Activated T-cell treated with anti-CD3 and anti-CD28 coated beads, Interleukin-2, amount 50 U/mL, for 4 hours (primary cell): Measurements from ENCODE around the gene LRG1. TPM values are rescaled to one million over a fixed set of nuclear protein-coding genes. Genes with fewer than 3 reads are reported as not detected.

Experiments used
- ATAC-seq, 2 donors: fragments of 200-7000 bp; cut with Tn5 transposase; one replicate each; pipeline ENCODE4 v1.10.0; 2021
- DNase-seq: peaks from one replicate; pipeline ENCODE4 v3.0.0-alpha.2; 2020
- H3K27me3 Mint-ChIP-seq: one replicate; pipeline ENCODE4 v1.8.0; 2021; ENCODE audit warnings: low read depth, mixed read lengths
- H3K36me3 Mint-ChIP-seq: one replicate; pipeline ENCODE4 v1.8.0; 2022; ENCODE audit warnings: mixed read lengths; ENCODE audit not compliant: insufficient read depth
- H3K4me1 Mint-ChIP-seq: one replicate; pipeline ENCODE4 v1.8.0; 2021; ENCODE audit warnings: low read depth, mixed read lengths
- H3K4me3 Mint-ChIP-seq: one replicate; pipeline ENCODE4 v1.8.0; 2021; ENCODE audit warnings: mild to moderate bottlenecking, moderate library complexity, mixed read lengths
- H3K9me3 Mint-ChIP-seq: one replicate; pipeline ENCODE4 v1.8.0; 2021; ENCODE audit warnings: mixed read lengths
- total RNA-seq, 3 donors: library from RNA; stranded (reverse); gene quantifications; one replicate each; pipeline ENCODE4 v1.2.1, GENCODE V29; 2021

LRG1 gene, protein sequence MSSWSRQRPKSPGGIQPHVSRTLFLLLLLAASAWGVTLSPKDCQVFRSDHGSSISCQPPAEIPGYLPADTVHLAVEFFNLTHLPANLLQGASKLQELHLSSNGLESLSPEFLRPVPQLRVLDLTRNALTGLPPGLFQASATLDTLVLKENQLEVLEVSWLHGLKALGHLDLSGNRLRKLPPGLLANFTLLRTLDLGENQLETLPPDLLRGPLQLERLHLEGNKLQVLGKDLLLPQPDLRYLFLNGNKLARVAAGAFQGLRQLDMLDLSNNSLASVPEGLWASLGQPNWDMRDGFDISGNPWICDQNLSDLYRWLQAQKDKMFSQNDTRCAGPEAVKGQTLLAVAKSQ
- under 1 TPM; 0.08 to 0.24 (median 0.15) TPM for total RNA-seq

DNA sequence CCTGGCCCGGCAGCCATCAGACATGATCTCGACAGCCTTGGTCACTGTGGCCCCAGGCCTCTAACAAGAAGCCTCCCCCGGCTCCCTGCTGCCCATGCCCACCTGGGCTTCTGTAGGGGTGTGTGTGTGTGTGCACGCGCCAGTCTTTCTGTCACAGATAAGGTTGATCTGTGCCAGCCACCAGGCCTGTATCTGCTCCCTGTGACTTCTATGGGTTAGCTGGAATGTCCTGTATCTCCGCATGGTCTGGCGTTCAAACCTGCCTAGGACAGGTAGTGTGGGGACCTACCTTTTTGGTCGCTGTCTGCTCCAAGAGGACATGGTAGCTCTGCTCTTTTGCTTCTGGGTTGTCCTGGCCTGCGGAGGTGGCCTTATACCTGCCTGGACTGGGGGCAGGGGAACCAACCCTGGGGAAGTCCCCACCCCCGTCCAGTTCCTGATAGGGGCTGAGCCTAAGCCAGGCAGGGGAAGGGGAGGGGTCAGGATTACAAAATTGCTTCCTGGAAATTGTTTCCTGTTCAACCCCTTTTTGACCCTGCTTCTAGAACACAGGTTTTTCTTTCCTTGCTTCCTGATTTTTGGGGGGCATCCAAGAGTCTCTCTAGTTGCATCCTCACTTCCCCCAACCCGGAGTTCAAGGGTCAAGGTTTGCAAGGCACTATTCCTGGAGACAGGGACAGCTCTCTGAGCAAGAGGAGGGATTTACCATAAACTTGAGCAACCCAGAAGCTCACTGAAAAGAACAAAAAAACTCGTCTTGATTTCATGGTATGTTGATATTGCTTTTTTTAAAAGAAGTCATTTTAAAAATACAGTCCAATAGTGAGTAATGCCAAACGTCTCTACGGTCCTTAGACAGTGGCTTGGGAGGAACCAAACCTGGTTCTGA lies at the start of gene LRG1:
Gene LRG1, minus strand, starts transcription at position 344 of the 889 bp plus-strand sequence. Its CDS starts 23 bp downstream, at position 321.
- Mint-ChIP-seq H3K27me3 (peaks cover 18% of the 10 kb centered on the region), H3K4me3 (peak within 1 kb of the TSS; percentile 38), H3K36me3 (no peaks in the 10 kb centered on the region), H3K9me3 (peaks cover 3% of the 10 kb centered on the region), H3K4me1 (peaks cover 7% of the 10 kb centered on the region)
- ATAC-seq (no peak), DNase-seq (no peak)

- Mint-ChIP-seq H3K36me3 (no peaks in the 10 kb centered on the region), H3K4me3 (no peak overlapping the region), H3K9me3 (no peaks in the 10 kb centered on the region), H3K4me1 (peaks cover 2% of the 10 kb centered on the region), H3K27me3 (peaks cover 56% of the 10 kb centered on the region)
- ATAC-seq (no peak), DNase-seq (no peak)
These were observed 48.5 kb upstream of the LRG1 start for GRCh38 chr19:4588291-4588761.

DNA sequence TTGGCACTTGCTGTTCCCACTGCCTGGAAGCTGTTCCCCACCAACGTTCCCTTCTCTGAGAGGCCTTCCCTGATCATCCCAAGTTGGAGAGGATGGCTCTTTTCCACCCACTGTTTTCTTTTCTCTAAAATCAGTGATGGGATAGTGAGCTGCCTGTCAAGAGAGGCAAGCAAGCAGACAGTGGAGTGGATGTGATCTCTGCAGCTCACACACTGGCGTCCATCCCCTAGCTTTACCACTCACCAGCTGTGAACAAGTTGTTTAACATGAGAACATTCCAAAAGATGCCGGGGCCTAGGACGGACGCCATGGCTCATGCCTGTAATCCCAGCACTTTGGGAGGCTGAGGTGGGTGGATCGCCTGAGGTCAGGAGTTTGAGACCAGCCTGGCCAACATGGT lies 47.7 kb upstream of the LRG1 start:
- no peak for ATAC-seq
- DNase-seq: no peak
- Mint-ChIP-seq H3K9me3 (no peaks in the 10 kb centered on the region), H3K4me1 (peaks cover 2% of the 10 kb centered on the region), H3K4me3 (no peak overlapping the region), H3K36me3 (no peaks in the 10 kb centered on the region), H3K27me3 (peaks cover 58% of the 10 kb centered on the region)

GRCh38 chr19:4586691-4587090 lies 46.9 kb upstream of the LRG1 start:
- DNase-seq (no peak), ATAC-seq (no peak)
- Mint-ChIP-seq H3K36me3 (no peaks in the 10 kb centered on the region), H3K4me1 (peaks cover 7% of the 10 kb centered on the region), H3K27me3 (peaks cover 62% of the 10 kb centered on the region), H3K4me3 (no peak overlapping the region), H3K9me3 (no peaks in the 10 kb centered on the region)

DNA sequence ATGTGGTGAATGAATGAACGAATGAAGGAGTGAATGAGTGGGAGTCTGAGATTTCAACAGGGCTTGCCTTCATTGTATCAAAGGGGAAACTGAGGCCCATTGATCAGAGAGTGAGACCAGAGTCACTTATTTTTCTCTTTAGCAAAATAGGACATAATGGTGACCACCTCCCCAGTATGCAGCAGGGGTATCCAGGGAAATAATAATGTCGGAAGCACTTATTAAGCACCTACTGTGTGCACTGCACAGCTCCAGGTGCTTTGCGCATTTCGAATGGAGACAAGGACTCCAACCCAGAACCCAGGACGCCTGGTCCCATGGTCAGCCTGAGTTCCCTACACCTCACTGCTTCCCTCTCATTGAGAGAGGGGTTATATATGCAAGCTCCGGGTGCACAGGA lies 46.4 kb upstream of the LRG1 start:
- H3K4me3 Mint-ChIP-seq: no peak overlapping the region
- no peak for ATAC-seq
- no peaks in the 10 kb centered on the region for H3K36me3 Mint-ChIP-seq
- H3K27me3 Mint-ChIP-seq: peaks cover 58% of the 10 kb centered on the region
- DNase-seq: no peak
- H3K4me1 Mint-ChIP-seq: peaks cover 7% of the 10 kb centered on the region
- no peaks in the 10 kb centered on the region for H3K9me3 Mint-ChIP-seq

DNA sequence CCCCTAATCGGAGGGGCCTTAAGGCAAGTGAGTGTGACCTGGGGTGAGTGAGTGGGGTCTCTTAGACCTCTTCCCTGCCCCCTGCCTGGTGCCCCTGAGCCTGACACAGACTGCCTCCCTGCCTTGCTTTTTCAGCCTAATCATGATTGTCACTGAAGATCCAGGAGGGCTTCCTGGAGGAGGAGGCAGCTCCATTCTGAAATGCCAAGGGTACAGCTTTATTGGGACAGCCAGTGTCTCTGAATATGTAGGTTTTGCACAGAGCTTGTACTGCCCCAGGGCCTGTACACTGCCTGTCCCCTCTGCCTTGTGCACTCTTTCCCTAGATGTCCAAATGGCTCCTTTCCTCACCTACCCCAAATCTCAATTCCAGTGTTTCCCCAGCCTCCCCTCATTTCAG lies 45.7 kb upstream of the LRG1 start:
- Mint-ChIP-seq H3K27me3 (peaks cover 54% of the 10 kb centered on the region), H3K9me3 (no peaks in the 10 kb centered on the region), H3K4me3 (no peak overlapping the region), H3K36me3 (no peaks in the 10 kb centered on the region), H3K4me1 (peaks cover 7% of the 10 kb centered on the region)
- ATAC-seq (no peak), DNase-seq (no peak)

GRCh38 chr19:4584670-4585460 lies 45.0 kb upstream of the LRG1 start:
- peaks cover 52% of the 10 kb centered on the region for H3K27me3 Mint-ChIP-seq
- H3K4me1 Mint-ChIP-seq: peaks cover 7% of the 10 kb centered on the region
- H3K9me3 Mint-ChIP-seq: no peaks in the 10 kb centered on the region
- ATAC-seq (no peak), DNase-seq (no peak)
- H3K36me3 Mint-ChIP-seq: no peaks in the 10 kb centered on the region
- H3K4me3 Mint-ChIP-seq: no peak overlapping the region

GRCh38 chr19:4583961-4584669 lies 44.3 kb upstream of the LRG1 start:
- Mint-ChIP-seq H3K4me3 (no peak overlapping the region), H3K4me1 (peaks cover 7% of the 10 kb centered on the region), H3K27me3 (peaks cover 57% of the 10 kb centered on the region), H3K36me3 (no peaks in the 10 kb centered on the region), H3K9me3 (no peaks in the 10 kb centered on the region)
- DNase-seq: no peak
- ATAC-seq: peak in 1 of 2 donors; percentile 56

DNA sequence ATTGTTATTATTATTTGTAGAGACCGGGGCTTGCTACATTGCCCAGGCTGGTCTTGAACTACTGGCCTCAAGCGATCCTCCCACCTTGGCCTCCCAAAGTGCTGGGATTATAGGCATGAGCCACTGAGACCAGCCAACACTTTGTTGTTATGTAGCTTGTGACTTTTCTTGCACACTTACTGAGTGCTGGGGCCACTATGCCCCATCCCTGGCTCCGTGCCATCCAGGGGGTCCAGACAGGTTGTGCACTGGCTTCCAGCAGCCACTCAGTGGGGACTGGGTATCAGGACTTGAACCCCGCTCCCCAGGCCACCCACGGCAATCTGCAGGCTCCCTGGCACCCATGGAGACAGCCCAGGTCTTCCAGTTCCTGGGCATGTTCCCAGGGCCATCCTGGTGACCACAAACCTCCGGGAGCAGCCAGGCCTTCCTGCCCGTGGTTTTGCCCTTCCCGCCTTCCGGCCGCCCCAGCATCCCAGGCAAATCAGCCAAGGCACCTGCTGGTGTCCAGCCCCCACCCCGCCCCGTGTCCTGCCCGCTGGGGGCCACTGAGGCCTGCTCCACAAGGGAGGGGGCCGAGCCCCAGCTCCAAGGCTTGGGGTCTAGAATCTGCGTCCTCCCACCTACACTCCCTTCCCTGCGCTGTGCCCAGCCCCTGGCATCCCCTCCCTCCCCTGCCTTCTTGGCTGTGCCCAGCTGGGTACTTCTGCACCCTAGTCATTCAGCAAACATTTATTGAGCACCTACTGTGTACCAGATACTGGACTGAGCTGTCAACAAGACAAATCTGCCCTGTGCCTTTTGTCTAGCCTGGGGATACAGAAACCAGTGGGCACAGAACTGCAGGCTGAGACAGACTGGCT lies 43.4 kb upstream of the LRG1 start:
- peaks cover 64% of the 10 kb centered on the region for H3K27me3 Mint-ChIP-seq

GRCh38 chr19:4581666-4582553 lies 42.1 kb upstream of the LRG1 start:
- Mint-ChIP-seq H3K4me1 (peaks cover 7% of the 10 kb centered on the region), H3K36me3 (no peaks in the 10 kb centered on the region), H3K27me3 (peaks cover 63% of the 10 kb centered on the region), H3K9me3 (no peaks in the 10 kb centered on the region), H3K4me3 (peak overlapping the region; percentile 20)
- peak; percentile 29 to 44 for ATAC-seq
- no peak for DNase-seq

More for the DNA sequence above, 43.4 kb upstream of the LRG1 start:
- DNase-seq (no peak), ATAC-seq (no peak)
- Mint-ChIP-seq H3K4me3 (no peak overlapping the region), H3K4me1 (peaks cover 7% of the 10 kb centered on the region), H3K9me3 (no peaks in the 10 kb centered on the region), H3K36me3 (no peaks in the 10 kb centered on the region)

DNA sequence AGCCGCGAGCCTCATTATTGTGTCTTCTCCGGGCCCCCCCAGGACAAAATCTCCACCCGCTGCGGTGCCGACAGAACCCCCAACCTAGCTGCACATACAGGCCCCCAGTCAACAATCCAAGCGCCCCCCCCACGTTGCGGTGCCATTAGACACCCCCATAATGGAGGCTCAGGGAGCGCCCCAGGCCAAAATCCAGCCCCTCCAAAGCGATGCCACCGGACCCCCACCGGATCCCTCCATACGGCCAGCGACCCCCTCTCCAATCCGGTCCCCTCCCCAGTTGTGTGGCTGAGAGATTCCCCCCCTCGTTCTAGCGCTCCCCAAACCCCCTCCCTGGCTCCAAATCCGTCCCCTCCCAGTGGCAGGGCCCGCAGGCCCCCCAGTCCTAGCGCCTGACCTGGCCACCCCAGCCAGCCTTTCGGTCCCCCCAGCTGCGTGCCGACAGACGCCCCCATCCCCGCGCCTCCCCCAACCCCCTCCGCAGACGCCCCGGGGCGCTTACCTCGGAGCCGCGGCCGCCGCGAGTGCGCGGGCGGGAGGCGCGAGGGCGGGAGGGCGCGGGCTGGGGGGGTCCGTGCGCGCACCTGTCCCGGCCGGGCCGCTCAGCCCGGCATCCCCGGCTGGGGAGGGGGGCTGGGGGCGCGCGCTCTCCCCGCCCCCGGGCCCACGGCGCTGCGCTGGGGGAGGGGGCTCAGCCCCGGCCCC lies 41.3 kb upstream of the LRG1 start:
- no peak overlapping the region for H3K4me3 Mint-ChIP-seq
- peak in 1 of 2 donors; percentile 24 for ATAC-seq
- no peak for DNase-seq
- H3K27me3 Mint-ChIP-seq: peaks cover 65% of the 10 kb centered on the region
- no peaks in the 10 kb centered on the region for H3K36me3 Mint-ChIP-seq
- H3K4me1 Mint-ChIP-seq: peaks cover 7% of the 10 kb centered on the region
- no peaks in the 10 kb centered on the region for H3K9me3 Mint-ChIP-seq
